Measurements from ENCODE around the gene PPP1R14D. TPM values are rescaled to one million over a fixed set of nuclear protein-coding genes. Genes with fewer than 3 reads are reported as not detected.
A peak's percentile ranks its signal among the peaks of the same experiment; 100 is the strongest.

PPP1R14D gene
- total RNA-seq, 1 experiment from 2014 or later: 0.64 TPM

- Histone ChIP-seq H3K27me3 (ENCODE audit: control insufficient read depth, insufficient read depth, low read length) (no peaks in the 10 kb centered on the region), H3K4me3 (ENCODE audit: low read depth in 2 of 2, low read length in 2 of 2) (no peak overlapping the region), H3K36me3 (ENCODE audit: control insufficient read depth, insufficient read depth, low read length) (no peaks in the 10 kb centered on the region), H3K27ac (ENCODE audit: low read length) (no peak overlapping the region), H3K9me3 (ENCODE audit: control insufficient read depth, insufficient read depth, low read depth, low read length) (no peaks in the 10 kb centered on the region), H3K4me1 (ENCODE audit: control insufficient read depth, insufficient read depth, low read length) (peaks cover 22% of the 10 kb centered on the region)
- DNase-seq (ENCODE audit: low read depth, low spot score): no peak
- TF ChIP-seq, protein P1, sequence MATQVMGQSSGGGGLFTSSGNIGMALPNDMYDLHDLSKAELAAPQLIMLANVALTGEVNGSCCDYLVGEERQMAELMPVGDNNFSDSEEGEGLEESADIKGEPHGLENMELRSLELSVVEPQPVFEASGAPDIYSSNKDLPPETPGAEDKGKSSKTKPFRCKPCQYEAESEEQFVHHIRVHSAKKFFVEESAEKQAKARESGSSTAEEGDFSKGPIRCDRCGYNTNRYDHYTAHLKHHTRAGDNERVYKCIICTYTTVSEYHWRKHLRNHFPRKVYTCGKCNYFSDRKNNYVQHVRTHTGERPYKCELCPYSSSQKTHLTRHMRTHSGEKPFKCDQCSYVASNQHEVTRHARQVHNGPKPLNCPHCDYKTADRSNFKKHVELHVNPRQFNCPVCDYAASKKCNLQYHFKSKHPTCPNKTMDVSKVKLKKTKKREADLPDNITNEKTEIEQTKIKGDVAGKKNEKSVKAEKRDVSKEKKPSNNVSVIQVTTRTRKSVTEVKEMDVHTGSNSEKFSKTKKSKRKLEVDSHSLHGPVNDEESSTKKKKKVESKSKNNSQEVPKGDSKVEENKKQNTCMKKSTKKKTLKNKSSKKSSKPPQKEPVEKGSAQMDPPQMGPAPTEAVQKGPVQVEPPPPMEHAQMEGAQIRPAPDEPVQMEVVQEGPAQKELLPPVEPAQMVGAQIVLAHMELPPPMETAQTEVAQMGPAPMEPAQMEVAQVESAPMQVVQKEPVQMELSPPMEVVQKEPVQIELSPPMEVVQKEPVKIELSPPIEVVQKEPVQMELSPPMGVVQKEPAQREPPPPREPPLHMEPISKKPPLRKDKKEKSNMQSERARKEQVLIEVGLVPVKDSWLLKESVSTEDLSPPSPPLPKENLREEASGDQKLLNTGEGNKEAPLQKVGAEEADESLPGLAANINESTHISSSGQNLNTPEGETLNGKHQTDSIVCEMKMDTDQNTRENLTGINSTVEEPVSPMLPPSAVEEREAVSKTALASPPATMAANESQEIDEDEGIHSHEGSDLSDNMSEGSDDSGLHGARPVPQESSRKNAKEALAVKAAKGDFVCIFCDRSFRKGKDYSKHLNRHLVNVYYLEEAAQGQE (IDR thresholded peaks at IDR 0.05; ENCODE audit: insufficient read depth in 1 of 2, low read depth in 2 of 2, low read length in 1 of 2): no peak
- no peak for TF ChIP-seq CTCF (IDR thresholded peaks at IDR 0.05)
- TF ChIP-seq TCF7L2 (IDR thresholded peaks at IDR 0.05; ENCODE audit: low read depth, low read length): no peak
- TF ChIP-seq POLR2AphosphoS5 (IDR thresholded peaks at IDR 0.05; ENCODE audit: low read depth, low read length): no peak
- no peak for TF ChIP-seq SIN3A (IDR thresholded peaks at IDR 0.05; ENCODE audit: borderline replicate concordance, insufficient read depth, low read depth, low read length)
- ATAC-seq: no peak
- in situ Hi-C loops (cut with HindIII; ENCODE audit: low pct_unique_long_range_greater_than_20kb, low sequenced_read_pairs) (no loop called here), intact Hi-C loops (cut with micrococcal nuclease; ENCODE audit: unreplicated experiment) (no loop called here)
- CTCF ChIA-PET: interaction anchor here (0.7 kb wide), 1 partner anchor 74 kb away, joined by 3 read pairs; no protein-coding TSS in a partner anchor
- POLR2A ChIA-PET: no interaction called here
- no TSS peak for BruUV-seq (replicated peaks)
Measured at GRCh38 chr15:40829115-40829514, 607 bp upstream of the PPP1R14D start.

- no peak for ATAC-seq
- POLR2A ChIA-PET: no interaction called here
Measured at GRCh38 chr15:40826423-40827075, 2.0 kb downstream of the PPP1R14D start.

More at GRCh38 chr15:40826423-40827075, 2.0 kb downstream of the PPP1R14D start:
- CTCF ChIA-PET: no interaction called here
- Histone ChIP-seq H3K27me3 (ENCODE audit: control insufficient read depth, insufficient read depth, low read length) (no peaks in the 10 kb centered on the region), H3K27ac (ENCODE audit: low read length) (peak overlapping the region; percentile 49), H3K4me1 (ENCODE audit: control insufficient read depth, insufficient read depth, low read length) (peaks cover 29% of the 10 kb centered on the region), H3K4me3 (ENCODE audit: low read depth in 2 of 2, low read length in 2 of 2) (no peak overlapping the region), H3K36me3 (ENCODE audit: control insufficient read depth, insufficient read depth, low read length) (no peaks in the 10 kb centered on the region), H3K9me3 (ENCODE audit: control insufficient read depth, insufficient read depth, low read depth, low read length) (no peaks in the 10 kb centered on the region)
- intact Hi-C loops (cut with micrococcal nuclease; ENCODE audit: unreplicated experiment): no loop called here
- no peak for DNase-seq (ENCODE audit: low read depth, low spot score)
- in situ Hi-C loops (cut with HindIII; ENCODE audit: low pct_unique_long_range_greater_than_20kb, low sequenced_read_pairs): no loop called here
- no TSS peak for BruUV-seq (replicated peaks)
- TF ChIP-seq SIN3A (IDR thresholded peaks at IDR 0.05; ENCODE audit: borderline replicate concordance, insufficient read depth, low read depth, low read length): no peak
- no peak for TF ChIP-seq POLR2AphosphoS5 (IDR thresholded peaks at IDR 0.05; ENCODE audit: low read depth, low read length)
- TF ChIP-seq, protein P1 (IDR thresholded peaks at IDR 0.05; ENCODE audit: insufficient read depth in 1 of 2, low read depth in 2 of 2, low read length in 1 of 2): no peak
- no peak for TF ChIP-seq CTCF (IDR thresholded peaks at IDR 0.05)
- TF ChIP-seq TCF7L2 (IDR thresholded peaks at IDR 0.05; ENCODE audit: low read depth, low read length): no peak
